Karpas-422 (cell line): ENCODE data around the gene FLT3LG. TPM values are rescaled to one million over a fixed set of nuclear protein-coding genes. Genes with fewer than 3 reads are reported as not detected.
"Not testable (repeated sequence)": the region's sequence is repeated elsewhere in the genome, so short reads cannot be mapped to it uniquely, and the experiment has no call there.

ENCODE experiments used
- DNase-seq: peaks from one replicate; pipeline ENCODE4 v3.0.0-alpha.2; 2015
- H2AFZ ChIP-seq: fragments of 200-600 bp; sonication (generic); 2 replicates; pipeline ENCODE4 v1.6.1; 2014; ENCODE audit warnings: antibody characterized with exemption, low read length, mixed read lengths
- H3K27ac ChIP-seq: fragments of 200-600 bp; sonication (generic); 2 replicates; pipeline ENCODE4 v1.5.1; 2014; ENCODE audit warnings: mild to moderate bottlenecking, low read length, moderate library complexity
- H3K27me3 ChIP-seq: fragments of 200-600 bp; sonication (generic); 2 replicates; pipeline ENCODE4 v1.6.1; 2014; ENCODE audit warnings: low read length, mixed read lengths
- H3K36me3 ChIP-seq: fragments of 200-600 bp; sonication (generic); 2 replicates; pipeline ENCODE4 v1.6.1; 2014; ENCODE audit warnings: low read length, mixed read lengths; ENCODE audit not compliant: insufficient read depth
- H3K4me1 ChIP-seq: fragments of 200-600 bp; sonication (generic); 2 replicates; pipeline ENCODE4 v1.6.1; 2014; ENCODE audit warnings: mild to moderate bottlenecking, low read length, mixed read lengths
- H3K4me2 ChIP-seq: fragments of 200-600 bp; sonication (generic); 2 replicates; pipeline ENCODE4 v1.6.1; 2014; ENCODE audit warnings: low read length, low read depth, mild to moderate bottlenecking; ENCODE audit not compliant: poor library complexity, severe bottlenecking
- H3K4me3 ChIP-seq: fragments of 200-600 bp; sonication (generic); 2 replicates; pipeline ENCODE4 v1.5.1; 2014; ENCODE audit warnings: mild to moderate bottlenecking, antibody characterized with exemption, low read length, mixed read lengths
- H3K79me2 ChIP-seq: fragments of 200-600 bp; sonication (generic); 2 replicates; pipeline ENCODE4 v1.6.1; 2014; ENCODE audit warnings: mild to moderate bottlenecking, low read length, mixed read lengths
- H3K9ac ChIP-seq: fragments of 200-600 bp; sonication (generic); 2 replicates; pipeline ENCODE4 v1.6.0; 2014; ENCODE audit warnings: low read length
- H3K9me2 ChIP-seq: fragments of 200-600 bp; sonication (generic), shearing (Covaris generic); replicated peaks from 2 replicates; pipeline ENCODE4 v1.6.0; 2014; ENCODE audit warnings: mild to moderate bottlenecking, low read length, moderate library complexity; ENCODE audit not compliant: insufficient read depth
- H3K9me3 ChIP-seq: fragments of 300-700, 200-600 bp; sonication (generic); 2 replicates; pipeline ENCODE4 v1.6.1; 2014; ENCODE audit warnings: low read length, mixed read lengths
- H4K20me1 ChIP-seq: fragments of 200-600 bp; sonication (generic); 2 replicates; pipeline ENCODE4 v1.6.1; 2014; ENCODE audit warnings: mild to moderate bottlenecking, antibody characterized with exemption, low read length, low read depth; ENCODE audit not compliant: insufficient read depth
- total RNA-seq: library from RNA; depleted of rRNA; stranded (reverse); fragments of >200 nt; shearing (Covaris generic); gene quantifications from 2 replicates; pipeline ENCODE4 v1.2.3, GENCODE V29; 2014; ENCODE audit warnings: low replicate concordance

FLT3LG gene
- total RNA-seq, 1 experiment from 2014 or later = 18.8 TPM

DNA sequence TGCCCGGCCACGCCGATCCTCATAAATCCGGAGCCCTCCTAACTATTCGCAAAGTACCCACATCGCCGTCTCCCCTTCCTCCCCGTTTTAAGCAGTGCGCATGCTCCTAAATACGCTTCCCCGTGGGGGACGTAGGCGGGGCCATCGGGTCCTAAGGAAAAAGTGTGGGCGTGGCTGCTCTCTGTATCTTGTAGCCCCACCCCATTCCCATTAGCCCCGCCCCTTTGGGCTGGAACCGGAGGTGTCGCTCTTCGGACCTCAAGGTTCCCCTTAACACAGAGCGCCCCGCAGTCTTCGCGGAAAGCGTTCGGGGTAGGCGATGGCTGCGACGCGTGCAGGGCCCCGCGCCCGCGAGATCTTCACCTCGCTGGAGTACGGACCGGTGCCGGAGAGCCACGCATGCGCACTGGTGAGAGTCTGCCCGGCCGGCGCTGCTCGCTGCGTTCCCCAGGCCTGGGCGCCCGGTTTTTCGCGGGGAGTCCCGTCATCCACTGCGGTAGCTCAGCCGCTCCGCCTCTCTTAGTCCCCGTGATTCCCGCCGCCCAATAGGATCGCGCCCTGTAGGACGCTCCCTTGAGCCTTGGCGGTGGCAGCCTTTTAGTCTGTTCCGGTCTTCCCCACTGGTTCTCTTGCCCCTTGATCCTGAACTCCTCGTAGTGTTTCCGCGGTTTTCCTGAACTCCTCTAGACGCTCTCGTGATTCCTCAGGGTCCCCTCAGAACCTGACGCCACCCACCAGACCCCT lies 20.8 kb upstream of the FLT3LG start, which contains the start of gene ALDH16A1:
TSS of gene ALDH16A1 (plus strand) at position 213 of the 744 bp plus-strand sequence. CDS start at position 320, 107 bp downstream.
- Histone ChIP-seq H3K27ac (peak within 1 kb of the TSS; percentile 95), H3K4me3 (peak within 1 kb of the TSS; percentile 96), H3K4me1 (peaks cover 32% of the 10 kb centered on the region), H3K9me2 (no peaks in the 10 kb centered on the region), H4K20me1 (no peaks in the 10 kb centered on the region), H3K27me3 (no peaks in the 10 kb centered on the region), H3K36me3 (peaks cover 26% of the 10 kb centered on the region; the same call in 1 of the 2 replicates), H3K9me3 (no peaks in the 10 kb centered on the region), H3K9ac (peak within 1 kb of the TSS; percentile 99), H3K4me2 (peak within 1 kb of the TSS; percentile 99), H2AFZ (peak within 1 kb of the TSS; percentile 38; the same call in 1 of the 2 replicates), H3K79me2 (peaks cover 50% of the 10 kb centered on the region)
- peak; percentile 100 for DNase-seq

GRCh38 chr19:49453757-49454240 lies 20.2 kb upstream of the FLT3LG start:
- no peaks in the 10 kb centered on the region for H3K27me3 ChIP-seq
- no peaks in the 10 kb centered on the region for H4K20me1 ChIP-seq
- peak overlapping the region; percentile 96 for H3K4me3 ChIP-seq
- peaks cover 32% of the 10 kb centered on the region for H3K4me1 ChIP-seq
- H3K9me2 ChIP-seq = no peaks in the 10 kb centered on the region
- H3K79me2 ChIP-seq = peaks cover 50% of the 10 kb centered on the region
- no peak overlapping the region for H2AFZ ChIP-seq
- peaks cover 21% of the 10 kb centered on the region; the same call in 1 of the 2 replicates for H3K36me3 ChIP-seq
- H3K27ac ChIP-seq = peak overlapping the region; percentile 95
- H3K9ac ChIP-seq = peak overlapping the region; percentile 99
- H3K9me3 ChIP-seq = no peaks in the 10 kb centered on the region
- DNase-seq = peak; percentile 83
- H3K4me2 ChIP-seq = peak overlapping the region; percentile 99

- H3K79me2 ChIP-seq = peaks cover 35% of the 10 kb centered on the region
Observed at GRCh38 chr19:49455773-49456172, 18.2 kb upstream of the FLT3LG start.

DNA sequence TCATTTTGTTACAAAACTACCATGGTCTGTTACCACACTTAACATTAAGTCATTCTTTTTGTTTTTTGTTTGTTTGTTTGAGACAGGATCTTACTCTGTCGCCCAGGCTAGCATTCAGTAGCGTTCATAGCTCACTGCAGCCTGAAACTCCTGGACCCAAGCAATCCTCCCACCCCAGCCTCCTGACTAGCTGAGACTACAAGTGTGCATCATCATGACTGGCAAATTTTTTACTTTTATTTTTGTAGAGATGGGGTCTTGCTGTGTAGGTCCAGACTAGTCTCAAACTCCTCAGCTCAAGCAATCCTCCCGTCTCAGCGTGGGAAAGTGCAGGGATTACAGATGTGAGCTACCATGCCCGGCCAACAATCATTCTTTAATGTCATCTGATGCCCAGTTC lies 17.7 kb upstream of the FLT3LG start:
- Histone ChIP-seq H3K79me2 (peaks cover 30% of the 10 kb centered on the region), H3K9me2 (no peaks in the 10 kb centered on the region), H3K9ac (no peak overlapping the region), H2AFZ (no peak overlapping the region), H3K9me3 (no peaks in the 10 kb centered on the region), H3K27me3 (no peaks in the 10 kb centered on the region), H3K4me1 (peaks cover 22% of the 10 kb centered on the region), H4K20me1 (no peaks in the 10 kb centered on the region), H3K36me3 (peaks cover 17% of the 10 kb centered on the region; the same call in 1 of the 2 replicates), H3K27ac (no peak overlapping the region), H3K4me2 (no peak overlapping the region), H3K4me3 (no peak overlapping the region)
- DNase-seq = no peak

More at GRCh38 chr19:49455773-49456172, 18.2 kb upstream of the FLT3LG start:
- Histone ChIP-seq H3K27me3 (no peaks in the 10 kb centered on the region), H3K4me3 (no peak overlapping the region), H4K20me1 (no peaks in the 10 kb centered on the region), H3K9me3 (no peaks in the 10 kb centered on the region), H3K27ac (no peak overlapping the region), H3K9ac (no peak overlapping the region), H3K36me3 (peaks cover 17% of the 10 kb centered on the region; the same call in 1 of the 2 replicates), H3K9me2 (no peaks in the 10 kb centered on the region), H2AFZ (no peak overlapping the region), H3K4me2 (no peak overlapping the region), H3K4me1 (peaks cover 23% of the 10 kb centered on the region)
- DNase-seq = no peak

GRCh38 chr19:49458567-49458903 lies 15.5 kb upstream of the FLT3LG start:
- H3K9me2 ChIP-seq = no peaks in the 10 kb centered on the region
- no peaks in the 10 kb centered on the region for H3K27me3 ChIP-seq
- peaks cover 17% of the 10 kb centered on the region for H3K36me3 ChIP-seq
- no peak overlapping the region for H3K4me2 ChIP-seq
- DNase-seq = no peak
- H3K9ac ChIP-seq = no peak overlapping the region
- no peaks in the 10 kb centered on the region for H3K9me3 ChIP-seq
- H3K4me3 ChIP-seq = no peak overlapping the region
- H3K4me1 ChIP-seq = peaks cover 12% of the 10 kb centered on the region
- H3K79me2 ChIP-seq = peaks cover 27% of the 10 kb centered on the region
- H2AFZ ChIP-seq = no peak overlapping the region
- H3K27ac ChIP-seq = no peak overlapping the region
- H4K20me1 ChIP-seq = no peaks in the 10 kb centered on the region

DNA sequence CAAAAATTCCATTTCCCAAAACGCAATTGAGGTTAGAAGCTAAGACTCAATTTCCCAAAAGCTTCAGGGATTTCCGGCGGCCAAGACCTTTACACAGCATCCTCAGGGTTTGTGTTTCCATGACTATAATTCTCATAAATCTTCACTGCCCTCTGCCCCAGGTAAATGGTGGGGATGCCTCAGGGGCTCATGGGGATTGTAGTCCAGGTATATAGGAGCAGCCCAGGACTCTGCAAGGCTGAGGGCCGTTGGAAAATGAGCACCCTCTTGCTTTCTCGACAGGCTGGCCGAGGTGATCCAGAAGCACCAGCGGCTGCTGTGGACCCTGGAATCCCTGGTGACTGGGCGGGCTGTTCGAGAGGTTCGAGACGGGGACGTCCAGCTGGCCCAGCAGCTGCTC lies 14.6 kb upstream of the FLT3LG start:
- H3K4me2 ChIP-seq = no peak overlapping the region
- H3K27ac ChIP-seq = no peak overlapping the region
- H3K4me3 ChIP-seq = no peak overlapping the region
- H4K20me1 ChIP-seq = no peaks in the 10 kb centered on the region
- no peak overlapping the region for H3K9ac ChIP-seq
- H3K9me3 ChIP-seq = no peaks in the 10 kb centered on the region
- H3K4me1 ChIP-seq = peaks cover 3% of the 10 kb centered on the region
- no peak for DNase-seq
- no peaks in the 10 kb centered on the region for H3K27me3 ChIP-seq
- no peak overlapping the region for H2AFZ ChIP-seq
- H3K36me3 ChIP-seq = peaks cover 24% of the 10 kb centered on the region
- H3K9me2 ChIP-seq = no peaks in the 10 kb centered on the region
- peaks cover 18% of the 10 kb centered on the region for H3K79me2 ChIP-seq

DNA sequence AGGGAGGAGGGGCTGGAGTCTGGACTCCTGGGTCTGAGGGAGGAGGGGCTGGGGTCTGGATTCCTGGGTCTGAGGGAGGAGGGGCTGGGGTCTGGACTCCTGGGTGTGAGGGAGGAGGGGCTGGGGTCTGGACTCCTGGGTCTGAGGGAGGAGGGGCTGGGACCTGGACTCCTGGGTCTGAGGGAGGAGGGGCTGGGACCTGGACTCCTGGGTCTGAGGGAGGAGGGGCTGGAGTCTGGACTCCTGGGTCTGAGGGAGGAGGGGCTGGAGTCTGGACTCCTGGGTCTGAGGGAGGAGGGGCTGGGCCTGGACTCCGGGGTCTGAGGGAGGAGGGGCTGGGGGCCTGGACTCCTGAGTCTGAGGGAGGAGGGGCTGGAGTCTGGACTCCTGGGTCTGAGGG lies 12.9 kb upstream of the FLT3LG start:
- not testable (repeated sequence) for DNase-seq, H3K4me3 ChIP-seq, H3K27me3 ChIP-seq, H3K79me2 ChIP-seq, H3K4me2 ChIP-seq, H3K9me3 ChIP-seq, H3K4me1 ChIP-seq, H2AFZ ChIP-seq, H3K27ac ChIP-seq, H4K20me1 ChIP-seq, H3K9me2 ChIP-seq, H3K9ac ChIP-seq
- peaks cover 32% of the 10 kb centered on the region for H3K36me3 ChIP-seq

- Histone ChIP-seq H3K27me3 (no peaks in the 10 kb centered on the region), H3K4me2 (no peak overlapping the region), H3K4me3 (no peak overlapping the region), H2AFZ (no peak overlapping the region), H3K27ac (no peak overlapping the region), H3K79me2 (no peaks in the 10 kb centered on the region), H4K20me1 (no peaks in the 10 kb centered on the region), H3K9ac (no peak overlapping the region), H3K4me1 (no peaks in the 10 kb centered on the region), H3K9me2 (no peaks in the 10 kb centered on the region), H3K36me3 (peaks cover 28% of the 10 kb centered on the region), H3K9me3 (no peaks in the 10 kb centered on the region)
- no peak for DNase-seq
Observed at GRCh38 chr19:49461656-49462055, 12.4 kb upstream of the FLT3LG start.
